Measurements from ENCODE around the gene CETN1.

- TF ChIP-seq CTCF (IDR thresholded peaks at IDR 0.05) (peak; percentile 65 to 84 (median 68)), POLR2A (IDR thresholded peaks at IDR 0.05) (no peak)
Observed at GRCh38 chr18:616380-616995, 36.3 kb downstream of the CETN1 start.

All from uterus (tissue), 2 donors.